ENCODE data around the gene SERPIND1. TPM values are rescaled to one million over a fixed set of nuclear protein-coding genes. Genes with fewer than 3 reads are reported as not detected.
"Not testable (repeated sequence)": the region's sequence is repeated elsewhere in the genome, so short reads cannot be mapped to it uniquely, and the experiment has no call there.

SERPIND1 gene
- total RNA-seq, 2 donors from 2014 or later = not detected

DNA sequence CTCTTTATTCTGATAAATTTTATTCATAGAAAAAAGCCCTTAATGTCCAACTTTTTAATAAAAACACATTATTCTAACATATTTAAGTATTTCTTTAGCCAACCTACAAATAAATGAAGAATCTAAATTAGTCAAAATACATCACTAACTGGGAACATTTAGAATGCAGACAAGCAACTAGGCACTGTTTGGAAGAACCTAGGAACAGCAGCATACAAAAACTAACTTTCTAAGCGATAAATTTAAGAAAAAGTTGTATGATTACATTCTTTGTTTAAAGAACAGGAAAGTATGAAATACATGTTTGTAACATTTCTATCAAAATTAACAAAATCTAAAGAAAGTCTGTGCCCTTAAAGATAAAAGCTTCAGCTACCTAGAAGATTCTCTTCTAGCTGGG lies 49.4 kb downstream of the SERPIND1 start:
- Histone ChIP-seq H3K27me3 (no peaks in the 10 kb centered on the region), H3K9me3 (no peaks in the 10 kb centered on the region), H3K4me3 (no peak overlapping the region), H3K4me1 (no peaks in the 10 kb centered on the region), H3K36me3 (replicated peaks in 1 of 2; ENCODE audit: insufficient read depth in 1 of 2, low read depth in 2 of 2) (peaks cover 0 to 11% of the 10 kb centered on the region in 2 donors), H3K27ac (no peak overlapping the region)
- no peak for TF ChIP-seq POLR2A (IDR thresholded peaks at IDR 0.05)
- TF ChIP-seq, protein P1, sequence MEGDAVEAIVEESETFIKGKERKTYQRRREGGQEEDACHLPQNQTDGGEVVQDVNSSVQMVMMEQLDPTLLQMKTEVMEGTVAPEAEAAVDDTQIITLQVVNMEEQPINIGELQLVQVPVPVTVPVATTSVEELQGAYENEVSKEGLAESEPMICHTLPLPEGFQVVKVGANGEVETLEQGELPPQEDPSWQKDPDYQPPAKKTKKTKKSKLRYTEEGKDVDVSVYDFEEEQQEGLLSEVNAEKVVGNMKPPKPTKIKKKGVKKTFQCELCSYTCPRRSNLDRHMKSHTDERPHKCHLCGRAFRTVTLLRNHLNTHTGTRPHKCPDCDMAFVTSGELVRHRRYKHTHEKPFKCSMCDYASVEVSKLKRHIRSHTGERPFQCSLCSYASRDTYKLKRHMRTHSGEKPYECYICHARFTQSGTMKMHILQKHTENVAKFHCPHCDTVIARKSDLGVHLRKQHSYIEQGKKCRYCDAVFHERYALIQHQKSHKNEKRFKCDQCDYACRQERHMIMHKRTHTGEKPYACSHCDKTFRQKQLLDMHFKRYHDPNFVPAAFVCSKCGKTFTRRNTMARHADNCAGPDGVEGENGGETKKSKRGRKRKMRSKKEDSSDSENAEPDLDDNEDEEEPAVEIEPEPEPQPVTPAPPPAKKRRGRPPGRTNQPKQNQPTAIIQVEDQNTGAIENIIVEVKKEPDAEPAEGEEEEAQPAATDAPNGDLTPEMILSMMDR (IDR thresholded peaks at IDR 0.05) = no peak
- no peak for ATAC-seq
- DNase-seq = no peak
- intact Hi-C loops (cut with DNase I) = no loop called here
- 97 to 100% methylated on average over 1 of the region's 1 CpG for WGBS, 2 donors

DNA sequence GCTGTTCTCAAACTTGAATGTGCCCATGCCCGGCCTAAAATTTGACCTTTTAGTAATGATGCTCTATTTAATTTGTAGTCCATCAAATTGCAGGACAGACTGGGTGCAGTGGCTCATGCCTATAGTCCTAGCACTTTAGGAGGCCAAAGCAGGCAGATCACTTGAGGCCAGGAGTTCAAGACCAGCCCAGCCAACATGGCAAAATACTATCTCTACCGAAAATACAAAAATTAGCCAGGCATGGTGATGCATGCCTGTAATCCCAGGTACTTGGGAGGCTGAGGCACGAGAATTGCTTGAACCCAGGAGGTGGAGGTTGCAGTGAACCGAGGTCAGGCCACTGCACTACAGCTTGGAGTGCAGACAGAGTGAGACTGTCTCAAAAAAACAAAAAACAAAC lies 51.3 kb downstream of the SERPIND1 start:
- H3K27ac ChIP-seq; H3K27me3 ChIP-seq; DNase-seq; H3K36me3 ChIP-seq (replicated peaks in 1 of 2; ENCODE audit: insufficient read depth in 1 of 2, low read depth in 2 of 2); H3K4me3 ChIP-seq; intact Hi-C loops (cut with DNase I); H3K9me3 ChIP-seq; H3K4me1 ChIP-seq; ATAC-seq: not testable (repeated sequence)
- 93 to 94% methylated on average over 4 of the region's 4 CpGs for WGBS, 2 donors

DNA sequence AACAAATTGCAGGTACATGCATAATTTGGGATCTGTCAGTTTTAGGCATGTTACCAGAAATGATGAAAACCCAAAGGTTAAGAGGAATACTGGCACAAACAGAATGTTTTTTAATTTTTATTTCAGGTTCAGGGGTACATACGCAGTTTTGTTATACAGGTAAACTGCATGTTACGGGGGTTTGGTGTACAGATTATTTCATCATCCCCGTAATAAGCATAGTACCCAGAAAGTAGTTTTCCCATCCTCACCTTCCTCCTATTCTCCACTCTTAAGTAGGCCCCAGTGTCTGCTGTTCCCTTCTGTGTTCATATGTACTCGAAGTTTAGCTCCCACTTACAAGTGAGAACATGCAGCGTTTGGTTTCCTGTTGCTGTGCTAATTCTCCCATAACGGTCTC lies 51.7 kb downstream of the SERPIND1 start:
- Histone ChIP-seq H3K4me1 (no peaks in the 10 kb centered on the region), H3K4me3 (no peak overlapping the region), H3K27ac (no peak overlapping the region), H3K27me3 (no peaks in the 10 kb centered on the region), H3K9me3 (no peaks in the 10 kb centered on the region), H3K36me3 (replicated peaks in 1 of 2; ENCODE audit: insufficient read depth in 1 of 2, low read depth in 2 of 2) (no peaks in the 10 kb centered on the region)
- DNase-seq (no peak), ATAC-seq (no peak)
- WGBS, 2 donors = 90 to 92% methylated on average over 6 of the region's 6 CpGs
- intact Hi-C loops (cut with DNase I) = no loop called here
- TF ChIP-seq, protein P1 (IDR thresholded peaks at IDR 0.05) = no peak
- TF ChIP-seq POLR2A (IDR thresholded peaks at IDR 0.05) = no peak

DNA sequence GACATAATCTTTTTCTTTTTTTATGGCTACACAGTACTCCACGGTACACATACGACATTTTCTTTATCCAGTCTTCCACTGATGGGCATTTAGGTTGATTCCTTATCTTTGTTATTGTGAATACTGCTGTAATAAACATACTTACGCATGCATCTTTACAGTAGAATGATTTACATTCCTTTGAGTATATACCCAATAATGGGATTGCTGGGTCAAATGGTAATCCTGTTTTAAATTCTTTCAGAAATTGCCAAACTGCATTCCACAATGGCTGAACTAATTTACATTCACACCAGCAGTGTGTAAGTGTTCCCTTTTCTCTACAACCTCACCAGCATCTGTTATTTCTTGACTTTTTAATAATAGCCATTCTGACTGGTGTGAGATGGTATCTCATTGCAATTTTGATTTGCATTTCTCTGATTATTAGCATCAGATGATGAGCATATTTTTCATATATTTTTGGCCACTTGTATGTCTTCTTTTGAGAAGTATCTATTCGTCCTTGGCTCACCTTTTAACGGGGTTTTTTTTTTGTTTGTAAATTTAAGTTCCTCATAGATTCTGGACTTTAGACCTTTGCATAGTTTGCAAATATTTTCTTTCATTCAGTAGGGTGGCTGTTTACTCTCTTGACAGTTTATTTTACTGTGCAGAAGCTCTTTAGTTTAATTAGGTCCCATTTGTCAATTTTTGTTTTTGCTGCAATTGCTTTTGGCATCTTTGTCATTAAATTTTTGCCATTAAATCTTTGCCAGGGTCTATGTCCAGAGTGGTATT lies 52.6 kb downstream of the SERPIND1 start:
- H3K27me3 ChIP-seq; H3K27ac ChIP-seq; H3K9me3 ChIP-seq; H3K4me3 ChIP-seq; DNase-seq; H3K4me1 ChIP-seq; ATAC-seq; H3K36me3 ChIP-seq (replicated peaks in 1 of 2; ENCODE audit: insufficient read depth in 1 of 2, low read depth in 2 of 2); intact Hi-C loops (cut with DNase I): not testable (repeated sequence)
- WGBS, 2 donors = 79 to 85% methylated on average over 5 of the region's 5 CpGs

DNA sequence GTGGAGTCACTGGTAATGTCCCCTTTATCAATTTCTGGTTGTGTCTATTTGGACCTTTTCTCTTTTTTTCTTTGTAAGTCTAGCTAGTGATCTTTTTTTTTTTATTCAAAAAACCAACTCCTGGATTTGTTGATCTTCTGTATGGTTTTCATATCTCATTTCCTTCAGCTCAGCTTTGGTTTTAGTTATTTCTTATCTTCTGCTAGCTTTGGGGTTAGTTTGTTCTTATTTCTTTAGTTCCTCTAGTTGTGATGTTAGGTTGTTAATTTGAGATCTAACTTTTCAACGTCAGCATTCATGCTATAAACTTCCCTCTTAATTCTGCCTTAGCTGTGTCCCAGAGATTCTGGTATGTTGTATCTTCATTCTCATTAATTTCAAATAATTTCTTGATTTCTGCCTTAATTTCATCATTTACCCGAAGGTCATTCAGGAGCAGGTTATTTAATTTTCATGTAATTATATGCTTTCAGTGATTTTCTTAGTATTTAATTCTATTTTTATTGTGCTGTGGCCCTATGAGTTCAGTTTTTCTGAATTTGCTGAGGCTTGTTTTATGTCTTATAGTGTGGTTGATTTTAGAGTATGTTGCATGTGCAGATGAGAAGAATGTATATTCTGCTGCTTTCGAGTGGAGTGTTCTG lies 55.7 kb downstream of the SERPIND1 start:
- Histone ChIP-seq H3K27me3 (no peaks in the 10 kb centered on the region), H3K9me3 (no peaks in the 10 kb centered on the region), H3K4me1 (no peaks in the 10 kb centered on the region), H3K4me3 (no peak overlapping the region), H3K36me3 (replicated peaks in 1 of 2; ENCODE audit: insufficient read depth in 1 of 2, low read depth in 2 of 2) (peaks cover 0 to 7% of the 10 kb centered on the region in 2 donors), H3K27ac (no peak overlapping the region)
- WGBS, 2 donors = 90 to 94% methylated on average over 3 of the region's 3 CpGs
- no peak for ATAC-seq
- DNase-seq = no peak
- intact Hi-C loops (cut with DNase I) = no loop called here
- no peak for TF ChIP-seq POLR2A (IDR thresholded peaks at IDR 0.05)
- TF ChIP-seq, protein P1 (IDR thresholded peaks at IDR 0.05) = no peak
